GM18499 (cell line): ENCODE measurements around the gene IMPG2.
A peak's percentile ranks its signal among the peaks of the same experiment; 100 is the strongest.
"Not testable (repeated sequence)": the region's sequence is repeated elsewhere in the genome, so short reads cannot be mapped to it uniquely, and the experiment has no call there.

Experiments
- ATAC-seq: cut with Tn5 transposase; IDR thresholded peaks from one replicate; pipeline ENCODE4 v1.9.1; 2021; ENCODE audit warnings: moderate number of reproducible peaks; ENCODE audit not compliant: insufficient read depth, unreplicated experiment

IMPG2 gene

GRCh38 chr3:101320475-101320874, at the start of gene IMPG2:
Gene IMPG2 (minus strand): TSS chr3:101320575. CDS start chr3:101320372, 203 bp downstream.
- ATAC-seq, result no peak

- ATAC-seq, result no peak
These were observed 42.0 kb upstream of the IMPG2 start for GRCh38 chr3:101362406-101362805.

- no peak for ATAC-seq
These were observed 31.5 kb upstream of the IMPG2 start for GRCh38 chr3:101351829-101352228.

- ATAC-seq, result no peak
These were observed 20.2 kb upstream of the IMPG2 start for GRCh38 chr3:101340591-101340990.

- no peak for ATAC-seq
These were observed 13.5 kb upstream of the IMPG2 start for GRCh38 chr3:101333883-101334282.

- no peak for ATAC-seq
These were observed 8.8 kb upstream of the IMPG2 start for GRCh38 chr3:101329016-101329673.

- ATAC-seq, result no peak
These were observed 5.2 kb upstream of the IMPG2 start for GRCh38 chr3:101325393-101326134.

- ATAC-seq, result no peak
These were observed 844 bp downstream of the IMPG2 start for GRCh38 chr3:101319531-101319930.

- ATAC-seq, result no peak
These were observed 7.8 kb downstream of the IMPG2 start for GRCh38 chr3:101312545-101312944.

- ATAC-seq, result no peak
These were observed 8.7 kb downstream of the IMPG2 start for GRCh38 chr3:101311676-101312075.

GRCh38 chr3:101310978-101311375, 9.4 kb downstream of the IMPG2 start:
- no peak for ATAC-seq

GRCh38 chr3:101308147-101308772, 12.1 kb downstream of the IMPG2 start:
- not testable (repeated sequence) for ATAC-seq

- no peak for ATAC-seq
These were observed 16.5 kb downstream of the IMPG2 start for GRCh38 chr3:101303836-101304235.

- peak; percentile 72 for ATAC-seq
These were observed 17.2 kb downstream of the IMPG2 start for GRCh38 chr3:101303089-101303731.

- ATAC-seq, result no peak
These were observed 20.3 kb downstream of the IMPG2 start for GRCh38 chr3:101300073-101300472.

- no peak for ATAC-seq
These were observed 28.3 kb downstream of the IMPG2 start for GRCh38 chr3:101292027-101292426.

GRCh38 chr3:101288294-101288693, 32.1 kb downstream of the IMPG2 start:
- ATAC-seq, result no peak

GRCh38 chr3:101284757-101285156, 35.6 kb downstream of the IMPG2 start:
- no peak for ATAC-seq

GRCh38 chr3:101281521-101282030, 38.8 kb downstream of the IMPG2 start:
- ATAC-seq, result no peak

- ATAC-seq, result no peak
These were observed 40.5 kb downstream of the IMPG2 start for GRCh38 chr3:101279765-101280385.
